NCI-H1092 treated with DMSO at 0.1 percent for 48 hours (cell line): ENCODE measurements around the gene CBLC.

Experiments
- DNase-seq: peaks from one replicate; lab custom pipeline; 2025; lab: John Stamatoyannopoulos, UW

The CBLC gene

DNA sequence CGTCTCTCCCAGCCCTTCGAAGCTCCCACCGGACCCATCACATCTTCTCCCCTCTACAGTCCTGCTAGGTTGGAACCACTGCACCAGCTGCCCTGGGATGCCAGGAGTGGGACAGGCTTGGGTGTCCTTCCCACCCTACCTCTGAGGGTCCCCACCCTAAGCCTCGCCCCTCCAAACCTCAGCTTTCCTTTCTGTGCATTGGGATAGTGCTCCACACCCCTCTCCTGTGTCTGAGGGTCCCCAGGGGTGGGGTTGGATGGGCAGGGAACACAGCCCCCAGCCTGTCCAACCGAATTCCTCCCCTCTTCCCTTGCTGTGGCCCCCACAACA lies 31.1 kb upstream of the CBLC start:
- DNase-seq: no peak

- no peak for DNase-seq
Measured at GRCh38 chr19:44746946-44747738, 30.5 kb upstream of the CBLC start.

DNA sequence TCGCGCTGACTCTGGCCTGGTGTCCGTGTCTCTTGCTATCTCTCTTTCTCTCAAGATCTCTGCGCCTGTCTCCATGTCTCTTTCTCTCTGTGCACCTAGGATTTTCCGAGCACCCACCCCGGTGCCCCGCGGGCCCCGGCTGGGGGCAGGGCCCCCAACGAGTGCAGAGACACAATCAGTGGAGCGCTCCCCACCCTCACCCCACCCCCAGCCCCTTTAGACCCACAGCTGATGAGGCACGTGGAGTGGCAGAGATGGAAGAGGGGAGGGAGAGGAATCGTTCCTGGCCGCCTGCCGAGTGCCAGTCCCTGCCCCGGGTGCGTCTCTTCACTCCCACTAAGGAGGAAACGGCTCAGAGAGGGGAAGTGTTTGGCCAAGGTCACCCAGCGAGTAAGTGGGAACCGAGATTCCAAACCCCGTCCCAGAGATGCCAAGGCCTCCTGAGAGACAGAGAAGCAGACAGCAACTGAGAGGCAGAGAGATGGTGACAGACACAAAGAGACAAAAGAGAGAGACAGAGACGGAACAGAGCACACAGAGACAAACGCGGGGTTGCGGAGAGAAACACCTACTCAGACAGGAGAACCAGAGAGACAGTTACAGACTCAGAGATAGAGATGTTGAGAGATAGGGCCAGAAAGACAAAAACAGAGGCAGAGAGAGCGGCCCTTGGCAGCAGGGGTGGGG lies 29.8 kb upstream of the CBLC start:
- DNase-seq: peak; percentile 22

DNA sequence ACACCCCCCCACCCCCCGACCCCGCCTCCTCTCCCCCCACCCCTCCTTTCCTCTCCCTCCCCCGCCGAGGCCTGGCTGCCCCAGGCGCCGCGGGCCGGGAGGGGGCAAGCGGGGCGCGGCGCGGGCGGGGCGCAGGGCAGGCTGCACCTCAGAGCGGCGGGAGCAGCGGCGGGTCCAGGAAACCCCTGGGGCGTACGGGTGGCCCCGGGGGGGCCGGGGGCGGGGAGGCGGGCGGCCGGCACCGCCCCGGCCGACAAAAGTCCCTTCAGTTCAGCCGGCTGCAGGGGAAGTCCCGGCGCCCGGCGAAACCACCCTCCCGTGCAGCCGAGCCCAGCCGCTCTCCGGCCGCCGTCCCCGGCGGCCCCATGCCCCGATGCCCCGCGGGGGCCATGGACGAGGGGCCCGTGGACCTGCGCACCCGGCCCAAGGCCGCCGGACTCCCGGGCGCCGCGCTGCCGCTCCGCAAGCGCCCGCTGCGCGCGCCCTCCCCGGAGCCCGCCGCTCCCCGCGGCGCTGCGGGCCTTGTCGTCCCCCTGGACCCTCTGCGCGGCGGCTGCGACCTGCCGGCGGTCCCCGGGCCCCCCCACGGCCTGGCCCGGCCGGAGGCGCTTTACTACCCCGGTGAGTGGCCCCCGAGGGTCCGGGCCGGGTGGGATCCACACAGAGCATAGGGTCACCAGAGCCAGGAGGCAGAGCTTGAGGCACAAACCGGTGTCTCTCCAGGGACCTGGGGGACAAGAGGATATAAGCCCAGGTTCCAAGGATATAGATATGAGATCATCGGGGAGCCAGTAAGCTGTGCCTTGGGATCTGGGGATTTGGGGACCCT lies 29.1 kb upstream of the CBLC start, which contains the start of gene BCL3:
TSS of gene BCL3 (plus strand) at position 283 of the 829 bp plus-strand sequence. CDS start at position 366, 83 bp downstream.
- no peak for DNase-seq

GRCh38 chr19:44749292-44749691 lies 28.4 kb upstream of the CBLC start:
- DNase-seq: no peak

DNA sequence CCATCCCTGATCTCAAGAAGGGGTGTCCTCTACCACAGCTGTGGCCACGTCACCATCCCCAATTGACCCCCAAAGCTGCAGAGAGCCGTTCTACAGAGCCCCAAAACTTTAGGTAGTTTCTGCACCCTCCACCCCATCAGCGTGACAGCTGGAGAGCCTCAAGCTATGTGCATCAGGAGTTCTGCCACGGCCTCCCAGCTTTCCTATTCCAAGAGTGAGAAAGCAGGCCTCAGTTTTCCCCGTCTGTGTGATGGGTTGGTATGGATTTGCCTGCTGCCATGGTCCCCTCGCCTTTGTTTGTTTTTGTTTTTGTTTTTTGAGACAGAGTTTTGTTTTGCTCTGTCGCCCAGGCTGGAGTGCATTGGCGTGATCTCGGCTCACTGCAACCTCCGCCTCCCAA lies 27.7 kb upstream of the CBLC start:
- no peak for DNase-seq

GRCh38 chr19:44752123-44752815 lies 25.4 kb upstream of the CBLC start:
- DNase-seq: no peak

- peak; percentile 59 for DNase-seq
Measured at GRCh38 chr19:44752816-44753625, 24.7 kb upstream of the CBLC start.

DNA sequence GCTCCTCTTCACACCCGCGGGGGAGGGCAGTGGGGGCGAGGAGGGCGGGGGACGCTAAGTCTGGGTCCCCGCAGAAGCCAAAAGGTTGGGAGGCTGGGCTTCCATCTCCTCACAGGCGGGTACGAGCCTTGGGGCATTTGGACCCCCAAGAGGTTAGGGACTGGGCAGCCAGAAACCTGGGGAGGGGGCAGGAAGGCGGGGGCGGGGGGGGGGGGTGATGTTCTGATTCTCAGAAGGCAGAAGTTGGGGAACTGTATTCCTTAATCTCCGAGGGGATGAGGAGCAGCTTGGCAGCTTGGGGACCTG lies 24.1 kb upstream of the CBLC start:
- DNase-seq: no peak

GRCh38 chr19:44753932-44754749 lies 23.5 kb upstream of the CBLC start:
- DNase-seq: no peak

DNA sequence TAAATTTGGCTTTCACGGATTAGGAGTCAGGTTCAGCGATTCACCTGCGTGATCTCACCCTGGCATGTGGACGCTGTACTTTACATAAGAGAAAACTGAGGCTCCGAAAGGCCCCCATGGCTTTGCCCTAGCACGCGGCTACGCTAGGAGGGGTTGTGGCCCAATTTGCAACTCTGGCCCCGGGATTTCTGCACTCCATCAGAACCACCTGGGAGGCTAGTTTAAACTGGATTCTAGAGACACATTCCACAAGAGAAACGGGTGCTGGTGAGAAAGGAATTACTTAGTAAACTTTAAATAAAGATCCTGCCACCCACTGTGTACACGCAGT lies 23.0 kb upstream of the CBLC start:
- DNase-seq: no peak

- no peak for DNase-seq
Measured at GRCh38 chr19:44755219-44755618, 22.5 kb upstream of the CBLC start.

GRCh38 chr19:44756089-44756562 lies 21.6 kb upstream of the CBLC start:
- no peak for DNase-seq

DNA sequence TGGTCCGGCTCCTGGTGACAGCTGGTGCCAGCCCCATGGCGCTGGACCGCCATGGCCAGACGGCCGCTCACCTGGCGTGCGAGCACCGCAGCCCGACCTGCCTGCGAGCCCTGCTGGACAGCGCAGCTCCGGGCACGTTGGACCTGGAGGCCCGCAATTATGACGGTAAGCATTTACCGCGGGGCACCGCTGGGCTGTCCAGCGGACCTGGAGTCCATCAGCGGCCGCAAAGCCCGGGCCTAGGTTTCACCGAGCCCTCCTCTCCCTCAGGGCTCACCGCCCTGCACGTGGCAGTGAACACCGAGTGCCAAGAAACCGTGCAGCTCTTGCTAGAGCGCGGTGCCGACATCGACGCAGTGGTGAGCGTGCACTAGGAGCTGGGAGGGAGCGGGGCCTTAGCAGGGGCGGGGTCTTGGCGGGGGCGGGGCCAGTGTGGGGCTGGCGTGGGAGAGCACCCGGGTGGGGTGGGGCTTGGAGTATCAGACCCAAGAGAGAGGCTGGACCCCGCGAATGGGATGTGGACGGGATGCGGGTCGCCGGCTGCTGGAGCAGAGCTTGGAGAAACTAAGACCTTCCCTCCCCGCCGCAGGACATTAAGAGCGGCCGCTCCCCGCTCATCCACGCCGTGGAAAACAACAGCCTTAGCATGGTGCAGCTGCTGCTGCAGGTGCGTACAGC lies 20.5 kb upstream of the CBLC start:
- no peak for DNase-seq

DNA sequence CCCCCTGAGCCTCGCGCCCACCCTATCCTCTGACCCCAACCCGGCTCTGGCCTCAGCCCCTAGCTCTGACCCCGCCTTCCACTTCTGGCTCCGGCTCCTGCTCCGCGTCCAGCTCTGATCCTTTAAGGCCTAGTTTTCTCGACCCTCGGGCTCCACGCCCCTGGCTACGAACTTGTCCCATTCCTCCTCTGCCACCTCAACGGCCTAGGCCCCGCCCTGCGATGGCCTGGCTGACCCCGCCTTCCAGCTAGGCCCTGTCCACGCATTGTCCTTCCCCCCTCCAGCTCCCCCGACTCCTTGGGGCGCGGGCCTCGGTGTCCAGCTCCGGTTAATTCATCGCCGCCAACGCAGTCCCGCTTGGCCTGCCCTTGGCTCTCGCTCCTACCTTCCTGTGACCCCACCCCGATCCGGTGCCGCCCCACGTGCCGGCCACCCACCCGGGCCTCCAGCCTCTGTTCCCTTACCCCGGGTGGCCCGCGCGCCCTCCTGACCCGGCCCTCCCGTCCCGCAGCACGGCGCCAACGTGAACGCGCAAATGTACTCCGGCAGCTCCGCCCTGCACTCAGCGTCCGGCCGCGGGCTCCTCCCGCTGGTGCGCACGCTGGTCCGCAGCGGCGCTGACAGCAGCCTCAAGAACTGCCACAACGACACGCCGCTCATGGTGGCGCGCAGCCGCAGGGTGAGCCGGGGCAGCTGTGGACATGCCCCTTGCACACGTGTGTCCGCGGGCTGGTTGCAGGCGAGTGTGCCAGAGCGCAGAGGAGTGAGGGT lies 19.8 kb upstream of the CBLC start:
- no peak for DNase-seq

DNA sequence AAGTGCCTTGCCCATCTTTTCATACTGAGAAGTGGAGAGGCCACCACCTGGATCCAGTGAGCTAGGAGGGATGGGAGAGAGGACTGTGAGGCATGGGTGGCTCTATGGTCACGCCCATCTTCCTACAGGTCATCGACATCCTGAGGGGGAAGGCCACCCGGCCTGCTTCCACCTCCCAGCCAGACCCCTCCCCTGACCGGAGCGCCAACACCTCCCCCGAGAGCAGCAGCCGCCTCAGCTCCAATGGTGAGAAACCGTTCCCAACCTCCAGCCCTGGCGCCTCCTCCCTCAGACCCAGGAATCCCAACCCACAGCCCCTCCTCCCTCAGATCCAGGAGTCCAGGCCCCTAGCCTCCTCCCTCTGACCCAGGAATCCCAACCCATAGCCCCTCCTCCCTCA lies 19.1 kb upstream of the CBLC start:
- no peak for DNase-seq

DNA sequence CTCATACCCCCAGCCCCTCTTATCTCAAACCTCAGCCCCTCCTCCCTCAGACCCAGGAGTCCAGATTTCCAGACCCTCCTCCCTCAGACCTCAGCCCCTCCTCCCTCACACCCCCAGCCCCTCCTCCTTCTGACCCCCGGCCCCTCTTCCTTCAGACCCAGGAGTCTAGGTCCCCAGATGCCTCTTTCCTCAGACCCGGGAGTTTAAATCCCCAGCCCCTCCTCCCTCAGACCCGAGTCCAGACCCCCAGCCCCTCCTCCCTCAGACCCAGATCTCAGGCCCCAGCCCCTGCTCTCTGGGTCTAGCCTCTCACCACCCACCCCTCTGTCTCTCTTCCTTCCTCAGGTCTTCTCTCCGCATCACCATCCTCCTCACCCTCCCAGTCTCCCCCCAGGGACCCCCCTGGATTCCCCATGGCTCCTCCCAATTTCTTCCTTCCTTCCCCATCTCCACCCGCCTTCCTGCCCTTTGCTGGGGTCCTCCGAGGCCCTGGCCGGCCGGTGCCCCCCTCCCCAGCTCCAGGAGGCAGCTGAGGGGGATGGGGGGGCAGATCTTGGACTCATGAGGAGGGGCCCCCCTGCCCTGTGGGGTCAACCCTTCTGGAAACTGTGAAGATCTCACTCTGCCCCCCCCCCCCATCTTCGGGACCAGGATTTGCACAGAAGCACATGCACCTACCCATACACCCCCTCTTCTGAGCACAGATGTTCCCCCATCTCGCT lies 18.4 kb upstream of the CBLC start:
- no peak for DNase-seq

DNA sequence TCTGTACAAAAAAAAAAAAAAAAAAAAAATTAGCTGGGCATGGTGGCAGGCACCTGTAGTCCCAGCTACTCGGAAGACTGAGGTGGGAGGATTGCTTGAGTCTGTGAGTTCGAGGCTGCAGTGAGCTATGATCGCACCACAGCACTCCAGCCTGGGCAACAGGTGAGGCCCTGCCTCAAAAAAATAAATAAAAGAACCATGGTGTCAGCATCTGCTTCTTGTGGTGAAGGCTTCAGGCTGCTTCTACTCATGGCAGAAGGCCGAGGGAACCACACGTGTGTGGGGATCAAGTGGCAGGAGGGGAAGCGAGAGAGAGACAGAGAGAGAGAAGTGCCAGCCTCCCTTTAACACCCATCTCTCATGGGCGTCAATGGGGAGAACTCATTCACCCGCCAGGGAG lies 15.7 kb upstream of the CBLC start:
- DNase-seq: no peak
